ENCODE data around the gene NGEF.

Gene NGEF

GRCh38 chr2:232983669-232984140 is 29.4 kb downstream of the NGEF start:
- no peak for DNase-seq (ENCODE audit: low read depth)
- no peak overlapping the region for H3K4me3 ChIP-seq (replicated peaks; ENCODE audit: low read depth, low read length)
- no peak for TF ChIP-seq CTCF (IDR thresholded peaks at IDR 0.05; ENCODE audit: low read length, missing control alignments)

- DNase-seq (ENCODE audit: low read depth): no peak
- TF ChIP-seq CTCF (IDR thresholded peaks at IDR 0.05; ENCODE audit: low read length, missing control alignments): no peak
- no peak overlapping the region for H3K4me3 ChIP-seq (replicated peaks; ENCODE audit: low read depth, low read length)
Measured at GRCh38 chr2:232982926-232983668, 30.0 kb downstream of the NGEF start.

- DNase-seq (ENCODE audit: low read depth): no peak
- no peak overlapping the region for H3K4me3 ChIP-seq (replicated peaks; ENCODE audit: low read depth, low read length)
- no peak for TF ChIP-seq CTCF (IDR thresholded peaks at IDR 0.05; ENCODE audit: low read length, missing control alignments)
Measured at GRCh38 chr2:232981767-232982360, 31.2 kb downstream of the NGEF start.

GRCh38 chr2:232981356-232981755 is 31.7 kb downstream of the NGEF start:
- DNase-seq (ENCODE audit: low read depth): no peak
- no peak for TF ChIP-seq CTCF (IDR thresholded peaks at IDR 0.05; ENCODE audit: low read length, missing control alignments)
- no peak overlapping the region for H3K4me3 ChIP-seq (replicated peaks; ENCODE audit: low read depth, low read length)

GRCh38 chr2:232980683-232981082 is 32.4 kb downstream of the NGEF start:
- DNase-seq (ENCODE audit: low read depth): no peak
- H3K4me3 ChIP-seq (replicated peaks; ENCODE audit: low read depth, low read length): no peak overlapping the region
- no peak for TF ChIP-seq CTCF (IDR thresholded peaks at IDR 0.05; ENCODE audit: low read length, missing control alignments)

- H3K4me3 ChIP-seq (replicated peaks; ENCODE audit: low read depth, low read length): no peak overlapping the region
- peak; percentile 41 for DNase-seq (ENCODE audit: low read depth)
- peak; percentile 11 for TF ChIP-seq CTCF (IDR thresholded peaks at IDR 0.05; ENCODE audit: low read length, missing control alignments)
Measured at GRCh38 chr2:232979871-232980461, 33.1 kb downstream of the NGEF start.
